Endothelial cell of umbilical vein (primary cell): ENCODE results near the gene GRAMD2B. TPM values are rescaled to one million over a fixed set of nuclear protein-coding genes. Genes with fewer than 3 reads are reported as not detected.

Source experiments
- BruUV-seq: library from RNA; stranded (reverse); fragments of 400-500 nt; replicated peaks from 2 replicates; lab custom pipeline; 2021; lab: Mats Ljungman, UMichigan
- CTCF ChIA-PET: fragments of 300-600, 350-600 bp; sonication (Branson Sonifier 250); formaldehyde crosslinking; loops from one replicate; lab custom pipeline; 2021; ENCODE audit warnings: antibody characterized with exemption, inconsistent platforms; lab: Charles Lee
- POLR2A ChIA-PET: fragments of 300-600, 350-600 bp; sonication (Branson Sonifier 250); formaldehyde crosslinking; loops from one replicate; lab custom pipeline; 2021; ENCODE audit warnings: antibody characterized with exemption, inconsistent platforms; lab: Charles Lee
- DNase-seq: peaks from one replicate; pipeline ENCODE4 v3.0.0-alpha.2; 2011; ENCODE audit warnings: low read depth, low spot score
- FAIRE-seq: peaks from 2 replicates; lab custom pipeline; 2011; peaks lifted over from hg19 to GRCh38; lab: Jason Lieb, UNC
- H2AFZ ChIP-seq: 2 replicates; pipeline ENCODE4 v1.6.0; 2012; ENCODE audit warnings: low read depth, low read length, control low read depth, inconsistent platforms
- H3K27ac ChIP-seq: 2 replicates; pipeline ENCODE4 v1.5.1; 2011; ENCODE audit warnings: low read depth, mild to moderate bottlenecking, control low read depth, low read length, moderate library complexity; ENCODE audit not compliant: insufficient read depth
- H3K27me3 ChIP-seq, 2 experiments: 2 replicates each; pipeline versions ENCODE4 v1.6.0 to v1.6.1; 2011; ENCODE audit warnings: low read length in 2 of 2, mixed read lengths in 1 of 2; ENCODE audit not compliant: control insufficient read depth in 2 of 2, insufficient read depth in 2 of 2
- H3K36me3 ChIP-seq, 2 experiments: 2 replicates in 1 of 2; 3 replicates in 1 of 2; pipeline ENCODE4 v1.5.1; 2011; ENCODE audit warnings: low read length in 2 of 2, mild to moderate bottlenecking in 1 of 2, moderate library complexity in 1 of 2; ENCODE audit not compliant: control insufficient read depth in 2 of 2, insufficient read depth in 2 of 2; ENCODE audit errors: extremely low read depth in 1 of 2
- H3K4me1 ChIP-seq: 3 replicates; pipeline ENCODE4 v1.5.1; 2011; ENCODE audit warnings: mild to moderate bottlenecking, low read length; ENCODE audit not compliant: control insufficient read depth, insufficient read depth; ENCODE audit errors: extremely low read depth
- H3K4me2 ChIP-seq: 2 replicates; pipeline ENCODE4 v1.6.1; 2011; ENCODE audit warnings: low read length, control low read depth, mixed read lengths; ENCODE audit not compliant: insufficient read depth
- H3K4me3 ChIP-seq, 3 experiments: fragments of 200-600 bp in 1 of 3; sonication (generic), shearing (Covaris generic) in 1 of 3; replicated peaks in 1 of 3; 2 replicates each; pipeline ENCODE4 v1.5.1; 2011 to 2016; ENCODE audit warnings: control low read depth in 3 of 3, low read length in 3 of 3, mild to moderate bottlenecking in 2 of 3, inconsistent platforms in 1 of 3, low read depth in 1 of 3, moderate library complexity in 1 of 3; ENCODE audit not compliant: insufficient read depth in 1 of 3
- H3K79me2 ChIP-seq: 2 replicates; pipeline ENCODE4 v1.6.0; 2012; ENCODE audit warnings: low read length, inconsistent platforms; ENCODE audit not compliant: control insufficient read depth, insufficient read depth
- H3K9ac ChIP-seq: replicated peaks from 2 replicates; pipeline ENCODE3; 2011; ENCODE audit warnings: low read length, control low read depth; ENCODE audit not compliant: insufficient read depth; ENCODE audit errors: extremely low read depth
- H3K9me1 ChIP-seq: replicated peaks from 3 replicates; pipeline ENCODE4 v1.6.0; 2011; ENCODE audit warnings: mild to moderate bottlenecking, low read length; ENCODE audit not compliant: control insufficient read depth, insufficient read depth; ENCODE audit errors: extremely low read depth
- H3K9me3 ChIP-seq: replicated peaks from 2 replicates; pipeline ENCODE4 v1.5.1; 2012; ENCODE audit warnings: low read length, inconsistent platforms; ENCODE audit not compliant: control insufficient read depth, insufficient read depth
- H4K20me1 ChIP-seq: replicated peaks from 2 replicates; pipeline ENCODE3; 2011; ENCODE audit warnings: mild to moderate bottlenecking, low read length; ENCODE audit not compliant: control insufficient read depth, insufficient read depth; ENCODE audit errors: extremely low read depth
- CTCF ChIP-seq, 2 donors: IDR thresholded peaks; 1 replicate in 1 of 2; 2 replicates in 1 of 2; pipeline ENCODE4 v1.5.1; 2011; ENCODE audit warnings: low read length in 2 of 2, mild to moderate bottlenecking in 2 of 2, moderate library complexity in 2 of 2, control low read depth in 1 of 2, inconsistent platforms in 1 of 2, low read depth in 1 of 2; ENCODE audit not compliant: insufficient read depth in 1 of 2; ENCODE audit errors: extremely low read depth in 1 of 2
- FOS ChIP-seq: IDR thresholded peaks from 2 replicates; pipeline ENCODE4 v1.6.1; 2011; ENCODE audit warnings: mild to moderate bottlenecking, low read length, moderate library complexity, borderline replicate concordance; ENCODE audit not compliant: insufficient read depth
- JUN ChIP-seq: IDR thresholded peaks from 2 replicates; pipeline ENCODE4 v1.6.1; 2011; ENCODE audit warnings: borderline replicate concordance, low read depth; ENCODE audit not compliant: insufficient read length, insufficient read depth
- MYC ChIP-seq: IDR thresholded peaks from one replicate; pipeline ENCODE4 v1.6.1; 2011; ENCODE audit warnings: mild to moderate bottlenecking, low read depth, low read length
- POLR2A ChIP-seq: IDR thresholded peaks from 2 replicates; pipeline ENCODE4 v1.6.1; 2012; ENCODE audit warnings: low read depth, mild to moderate bottlenecking, control low read depth, low read length
- POLR2AphosphoS5 ChIP-seq: IDR thresholded peaks from 2 replicates; pipeline ENCODE4 v1.6.1; 2012; ENCODE audit warnings: low read depth, mild to moderate bottlenecking, control low read depth, low read length, moderate library complexity; ENCODE audit not compliant: insufficient read depth
- dilution Hi-C: fragments of 300-500 bp; cut with MboI; formaldehyde crosslinking; loops from one replicate; pipeline ENCODE4 v1.15.0; 2019; ENCODE audit warnings: low sequenced_read_pairs; ENCODE audit not compliant: extremely low pct_ligation_motif_present
- intact Hi-C: fragments of 100-400 bp; cut with micrococcal nuclease; formaldehyde crosslinking; loops from one replicate; pipeline ENCODE4 v1.10.0; 2022
- polyA plus RNA-seq, 4 experiments: library from polyadenylated mRNA; depleted of rRNA in 3 of 4; stranded (reverse) in 3 of 4; unstranded in 1 of 4; fragments of >200 nt; gene quantifications; 2 replicates each; pipeline versions ENCODE4 v1.2.1 to v1.2.3, GENCODE V29; 2011 to 2012; ENCODE audit warnings: missing spikeins in 1 of 4
- total RNA-seq: library from RNA; stranded (reverse); gene quantifications from 2 replicates; pipeline ENCODE4 v1.2.3, GENCODE V29; 2021
- TF ChIP-seq, protein P1 (sequence below): IDR thresholded peaks from 2 replicates; pipeline ENCODE4 v1.6.1; 2011; ENCODE audit not compliant: insufficient read depth, insufficient read length

GRAMD2B gene
- total and polyA plus RNA-seq, 2 donors (not counting 3 experiments of a cell fraction or from before 2014, with no cell fraction given) = 2.0 to 5.5 TPM

DNA sequence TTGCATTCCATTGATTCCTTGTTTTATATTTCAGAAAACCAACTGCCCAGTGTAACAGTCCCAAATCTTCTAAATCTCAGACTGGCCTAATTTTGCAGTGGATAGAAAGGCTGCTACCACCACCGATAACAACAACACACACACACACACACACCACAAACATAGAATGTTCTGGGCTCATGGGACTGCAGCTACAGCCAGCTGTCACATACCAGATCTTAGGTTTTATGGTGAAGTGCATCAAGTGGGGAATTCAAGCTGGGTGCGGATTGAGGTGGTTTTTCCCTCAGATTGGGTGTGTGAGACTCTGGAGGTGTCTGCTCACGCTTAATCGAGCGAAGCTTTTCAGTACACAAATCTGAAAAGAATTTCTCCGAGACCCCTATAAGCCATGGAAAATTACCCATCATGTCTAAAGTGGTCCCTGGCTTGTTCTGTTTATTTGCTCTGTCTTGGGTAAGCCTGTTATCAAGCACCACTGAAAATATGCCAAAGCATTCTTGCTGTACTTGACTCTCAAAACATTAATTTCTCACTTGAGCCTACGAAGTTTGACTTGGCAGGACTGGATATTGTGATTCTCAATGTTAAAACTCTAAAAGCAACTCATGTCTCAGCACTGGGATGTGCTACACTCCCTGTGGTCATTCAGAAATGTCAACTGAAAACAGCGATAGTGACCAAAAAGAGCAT, 100.8 kb downstream of the GRAMD2B start:
- Histone ChIP-seq H3K4me3 (no peak overlapping the region), H3K9me1 (no peaks in the 10 kb centered on the region), H3K4me1 (peaks cover 6% of the 10 kb centered on the region), H3K36me3 (no peaks in the 10 kb centered on the region), H3K27ac (no peak overlapping the region), H3K27me3 (no peaks in the 10 kb centered on the region), H3K79me2 (no peaks in the 10 kb centered on the region), H2AFZ (no peak overlapping the region), H3K9me3 (no peaks in the 10 kb centered on the region), H3K9ac (no peak overlapping the region), H3K4me2 (no peak overlapping the region), H4K20me1 (no peaks in the 10 kb centered on the region)
- DNase-seq (no peak), FAIRE-seq (no peak)
- dilution Hi-C loops = no loop called here
- TF ChIP-seq, protein P1, sequence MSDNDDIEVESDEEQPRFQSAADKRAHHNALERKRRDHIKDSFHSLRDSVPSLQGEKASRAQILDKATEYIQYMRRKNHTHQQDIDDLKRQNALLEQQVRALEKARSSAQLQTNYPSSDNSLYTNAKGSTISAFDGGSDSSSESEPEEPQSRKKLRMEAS = no peak
- TF ChIP-seq MYC = no peak
- TF ChIP-seq CTCF (IDR thresholded peaks at IDR 0.05; ENCODE audit: extremely low read depth in 1 of 2, insufficient read depth in 1 of 2, low read depth in 1 of 2, low read length in 2 of 2) = no peak
- TF ChIP-seq JUN = no peak
- no peak for TF ChIP-seq POLR2AphosphoS5
- no peak for TF ChIP-seq POLR2A
- TF ChIP-seq FOS = no peak
- BruUV-seq = no TSS peak
- ChIA-PET POLR2A (no interaction called here), CTCF (interaction anchor here (1.0 kb wide), 1 partner anchor 15 kb away, joined by 3 read pairs; no protein-coding TSS in a partner anchor)
- intact Hi-C loops = no loop called here
